Activated CD4-positive, alpha-beta T cell treated with anti-CD3 and anti-CD28 coated beads, Interleukin-2, amount 10 ng/mL, durations not matched to agents 7 days and 5 days (primary cell): Measurements from ENCODE around the gene RIMOC1. TPM values are rescaled to one million over a fixed set of nuclear protein-coding genes. Genes with fewer than 3 reads are reported as not detected.

Experiments
- CTCF ChIA-PET: fragments of 350-600 bp; sonication (Branson Sonifier 250); formaldehyde crosslinking; loops from one replicate; lab custom pipeline; 2021; ENCODE audit warnings: antibody characterized with exemption; lab: Charles Lee
- POLR2A ChIA-PET: fragments of 350-600 bp; sonication (Branson Sonifier 250); formaldehyde crosslinking; loops from one replicate; lab custom pipeline; 2021; ENCODE audit warnings: antibody characterized with exemption; lab: Charles Lee
- DNase-seq: peaks from one replicate; pipeline ENCODE4 v3.0.0-alpha.2; 2020
- H3K27ac Mint-ChIP-seq: one replicate; pipeline ENCODE4 v1.8.0; 2021; ENCODE audit warnings: mild to moderate bottlenecking, moderate library complexity, mixed read lengths
- H3K27me3 Mint-ChIP-seq: one replicate; pipeline ENCODE4 v1.8.0; 2021; ENCODE audit warnings: mixed read lengths
- H3K36me3 Mint-ChIP-seq: one replicate; pipeline ENCODE4 v1.8.0; 2021; ENCODE audit warnings: low read depth, mixed read lengths
- H3K4me1 Mint-ChIP-seq: one replicate; pipeline ENCODE4 v1.8.0; 2021; ENCODE audit warnings: mixed read lengths
- H3K4me3 Mint-ChIP-seq: one replicate; pipeline ENCODE4 v1.8.0; 2021; ENCODE audit warnings: mild to moderate bottlenecking, moderate library complexity, mixed read lengths
- H3K9me3 Mint-ChIP-seq: one replicate; pipeline ENCODE4 v1.8.0; 2021; ENCODE audit warnings: mixed read lengths
- total RNA-seq, 2 experiments: library from RNA; stranded (reverse); gene quantifications; one replicate each; pipeline ENCODE4 v1.2.3, GENCODE V29; 2021

Gene RIMOC1
- total RNA-seq, 2 experiments from 2014 or later = 24.3 to 25.3 TPM

DNA sequence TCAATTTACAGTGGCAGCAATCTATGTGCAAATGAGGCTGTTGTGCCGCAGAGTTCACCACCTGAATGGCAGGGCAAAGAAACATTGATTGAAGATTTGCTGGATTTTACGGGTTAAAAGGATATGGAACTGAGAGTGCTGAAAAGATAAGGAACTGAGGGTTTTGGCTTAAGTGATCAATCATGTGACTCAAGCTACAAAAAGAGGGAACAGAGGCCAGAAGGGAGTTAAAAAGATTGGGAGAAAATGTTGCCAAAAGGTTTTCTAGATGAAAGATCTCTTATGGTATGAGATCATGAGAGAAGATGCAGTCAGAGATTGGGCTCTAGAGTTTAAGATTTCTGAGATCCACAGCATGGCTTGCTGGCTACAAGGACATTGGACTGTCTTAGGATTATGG lies 7.9 kb upstream of the RIMOC1 start:
- DNase-seq = no peak
- no peak overlapping the region for H3K27ac Mint-ChIP-seq
- H3K36me3 Mint-ChIP-seq = peaks cover 7% of the 10 kb centered on the region
- H3K9me3 Mint-ChIP-seq = peaks cover 2% of the 10 kb centered on the region
- POLR2A ChIA-PET = no interaction called here
- no peak overlapping the region for H3K4me3 Mint-ChIP-seq
- CTCF ChIA-PET = interaction anchor here (0.8 kb wide), 1 partner anchor 11 kb away, joined by 3 read pairs; no protein-coding TSS in a partner anchor
- H3K4me1 Mint-ChIP-seq = peaks cover 18% of the 10 kb centered on the region
- H3K27me3 Mint-ChIP-seq = peaks cover 33% of the 10 kb centered on the region

DNA sequence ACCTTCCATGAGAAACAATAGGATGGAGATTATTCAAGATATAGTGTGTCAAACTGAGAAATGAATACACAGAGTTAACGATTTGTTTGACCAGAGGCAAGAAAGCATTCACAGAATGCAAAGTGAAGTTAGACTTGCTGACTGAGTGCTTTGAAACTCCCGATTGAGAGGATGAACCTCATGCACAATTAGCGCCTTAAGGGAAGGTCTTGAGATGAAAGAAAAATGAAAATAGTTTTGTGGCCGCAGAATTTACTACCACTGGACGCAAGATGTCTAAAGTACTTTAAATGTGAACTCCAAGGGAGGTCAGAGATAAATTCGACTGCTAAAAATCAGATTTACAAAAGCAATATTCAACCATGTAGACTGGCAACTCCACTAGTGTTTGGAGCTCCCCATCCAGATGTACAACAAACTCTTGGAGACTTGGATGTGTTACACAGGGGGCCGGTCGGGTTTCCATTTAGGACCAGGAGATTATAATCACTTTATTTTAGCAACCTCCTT lies 707 bp upstream of the RIMOC1 start:
- Mint-ChIP-seq H3K4me1 (peaks cover 43% of the 10 kb centered on the region), H3K9me3 (no peaks in the 10 kb centered on the region), H3K27ac (peak overlapping the region; percentile 97), H3K27me3 (peaks cover 8% of the 10 kb centered on the region), H3K4me3 (peak overlapping the region; percentile 97), H3K36me3 (peaks cover 26% of the 10 kb centered on the region)
- ChIA-PET POLR2A (interaction anchor here (0.8 to 1.4 kb wide), 4 partner anchors 18 to 1117 kb away, joined by 3 to 9 read pairs (median 4); partner anchors contain the start of gene FBXO4), CTCF (interaction anchor here (0.8 to 1.4 kb wide), 6 partner anchors 9 to 1089 kb away, joined by 3 to 8 read pairs (median 6); no protein-coding TSS in a partner anchor)
- DNase-seq = no peak

DNA sequence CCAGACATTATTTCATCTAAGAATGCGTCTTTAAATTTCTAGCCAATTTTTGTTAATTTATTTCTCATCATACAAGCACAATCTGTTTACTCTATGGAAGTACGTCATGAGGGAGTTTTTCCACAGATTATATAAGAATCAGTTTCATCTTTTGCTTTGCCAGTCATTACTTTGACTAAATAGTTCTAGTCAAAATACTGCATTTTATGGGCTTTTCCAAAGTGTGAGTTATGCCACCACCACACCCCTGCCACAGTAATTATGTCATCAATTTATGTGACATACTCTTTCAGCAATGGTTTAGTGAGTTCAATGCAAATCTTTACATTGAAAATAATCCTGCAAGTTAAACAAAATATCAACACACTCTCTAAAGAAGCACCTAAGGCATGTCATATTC lies 2.0 kb downstream of the RIMOC1 start:
- no peak for DNase-seq
- no peak overlapping the region for H3K4me3 Mint-ChIP-seq
- peaks cover 42% of the 10 kb centered on the region for H3K36me3 Mint-ChIP-seq
- ChIA-PET CTCF (no interaction called here), POLR2A (no interaction called here)
- H3K27ac Mint-ChIP-seq = no peak overlapping the region
- no peaks in the 10 kb centered on the region for H3K9me3 Mint-ChIP-seq
- H3K27me3 Mint-ChIP-seq = peaks cover 3% of the 10 kb centered on the region
- peaks cover 49% of the 10 kb centered on the region for H3K4me1 Mint-ChIP-seq

DNA sequence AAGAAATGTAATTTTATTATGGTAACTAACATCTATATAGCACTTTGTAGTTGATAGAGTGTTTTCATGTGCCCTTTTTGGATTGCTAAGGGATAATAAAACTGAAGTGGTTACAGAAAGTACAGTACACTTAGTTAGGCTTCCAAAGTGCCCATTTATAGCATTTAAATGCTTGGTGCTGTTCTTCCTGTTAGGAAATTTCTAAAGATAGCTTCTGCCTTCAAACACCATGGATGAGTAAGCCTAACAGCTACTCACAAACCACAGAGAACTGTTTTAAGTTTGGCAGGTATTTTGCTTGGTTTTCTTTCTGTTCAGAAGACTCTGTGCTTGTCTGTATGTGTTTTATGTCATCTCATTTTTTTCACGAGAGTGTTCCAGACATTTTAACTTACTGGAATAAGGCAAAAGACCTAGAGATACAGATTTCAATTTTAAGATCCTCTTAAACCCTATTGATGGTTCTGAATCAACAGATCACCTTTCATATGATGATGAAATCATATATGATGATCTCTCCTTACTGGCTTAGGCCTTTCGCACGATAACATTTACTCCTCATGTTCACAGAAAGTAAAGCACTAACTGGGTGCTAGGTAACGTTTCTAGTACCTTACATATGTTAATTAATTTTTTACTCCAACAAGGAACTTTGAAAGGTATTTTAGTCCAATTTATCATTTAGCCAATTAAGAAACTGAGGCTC lies 4.4 kb downstream of the RIMOC1 start:
- H3K27ac Mint-ChIP-seq = no peak overlapping the region
- no peaks in the 10 kb centered on the region for H3K9me3 Mint-ChIP-seq
- H3K4me1 Mint-ChIP-seq = peaks cover 42% of the 10 kb centered on the region
- H3K36me3 Mint-ChIP-seq = peaks cover 56% of the 10 kb centered on the region
- POLR2A ChIA-PET = no interaction called here
- CTCF ChIA-PET = interaction anchor here (0.6 kb wide), 1 partner anchor 15 kb away, joined by 3 read pairs; no protein-coding TSS in a partner anchor
- H3K27me3 Mint-ChIP-seq = no peaks in the 10 kb centered on the region
- no peak for DNase-seq
- no peak overlapping the region for H3K4me3 Mint-ChIP-seq

DNA sequence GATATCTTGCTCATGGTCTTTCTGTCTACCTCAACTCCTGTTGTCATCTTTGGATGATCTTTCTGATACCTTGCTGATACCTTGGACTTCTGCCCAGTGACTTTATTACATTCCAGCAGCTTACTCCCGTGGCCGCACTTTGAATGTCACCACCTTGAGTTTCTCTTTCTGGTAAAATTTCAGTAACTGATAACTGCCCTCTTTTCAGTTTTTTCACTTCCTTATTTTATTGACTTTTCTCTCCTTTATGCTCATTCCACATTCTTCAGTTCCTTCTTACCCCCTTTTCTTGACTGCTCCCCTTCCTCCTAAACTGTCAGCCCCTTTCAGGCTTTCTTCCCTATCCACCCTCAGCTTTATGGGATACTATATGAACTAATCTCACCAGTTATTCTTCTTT lies 14.0 kb downstream of the RIMOC1 start:
- POLR2A ChIA-PET = no interaction called here
- Mint-ChIP-seq H3K4me3 (no peak overlapping the region), H3K27me3 (no peaks in the 10 kb centered on the region), H3K36me3 (peaks cover 64% of the 10 kb centered on the region), H3K27ac (no peak overlapping the region), H3K9me3 (no peaks in the 10 kb centered on the region), H3K4me1 (peaks cover 1% of the 10 kb centered on the region)
- CTCF ChIA-PET = no interaction called here
- no peak for DNase-seq

- no peaks in the 10 kb centered on the region for H3K27me3 Mint-ChIP-seq
- H3K9me3 Mint-ChIP-seq = no peaks in the 10 kb centered on the region
- ChIA-PET POLR2A (interaction anchor here (0.6 kb wide), 1 partner anchor 186 kb away, joined by 3 read pairs; no protein-coding TSS in a partner anchor), CTCF (no interaction called here)
- peaks cover 39% of the 10 kb centered on the region for H3K36me3 Mint-ChIP-seq
- no peak overlapping the region for H3K27ac Mint-ChIP-seq
- no peak overlapping the region for H3K4me3 Mint-ChIP-seq
- DNase-seq = no peak
- H3K4me1 Mint-ChIP-seq = peaks cover 15% of the 10 kb centered on the region
These were observed 17.0 kb downstream of the RIMOC1 start for GRCh38 chr5:41921166-41921565.

DNA sequence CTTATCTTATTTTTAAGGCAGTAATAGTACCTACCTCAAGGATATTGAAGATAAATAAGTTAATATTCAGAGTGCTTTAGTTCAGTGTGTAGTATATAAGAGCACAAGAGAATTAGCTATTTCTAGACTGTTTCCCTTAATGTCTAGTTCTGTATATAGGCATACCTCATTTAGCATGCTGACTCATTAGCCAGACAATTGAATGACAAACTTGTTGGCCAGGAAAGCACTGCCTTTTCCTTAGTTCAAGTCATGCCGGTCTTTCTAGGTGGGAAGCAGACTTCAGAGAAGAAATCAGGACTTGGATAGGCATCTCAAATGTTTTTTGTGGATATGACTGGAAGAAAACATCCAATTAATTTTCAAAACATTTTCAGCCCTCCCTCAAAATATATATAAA lies 17.7 kb downstream of the RIMOC1 start:
- no peaks in the 10 kb centered on the region for H3K9me3 Mint-ChIP-seq
- H3K36me3 Mint-ChIP-seq = peaks cover 36% of the 10 kb centered on the region
- peaks cover 21% of the 10 kb centered on the region for H3K4me1 Mint-ChIP-seq
- ChIA-PET CTCF (no interaction called here), POLR2A (no interaction called here)
- H3K27me3 Mint-ChIP-seq = no peaks in the 10 kb centered on the region
- no peak for DNase-seq
- no peak overlapping the region for H3K27ac Mint-ChIP-seq
- H3K4me3 Mint-ChIP-seq = no peak overlapping the region

GRCh38 chr5:41924526-41924871 lies 20.4 kb downstream of the RIMOC1 start:
- peak overlapping the region; percentile 87 for H3K4me3 Mint-ChIP-seq
- H3K36me3 Mint-ChIP-seq = peaks cover 23% of the 10 kb centered on the region
- no peak for DNase-seq
- no peaks in the 10 kb centered on the region for H3K27me3 Mint-ChIP-seq
- H3K4me1 Mint-ChIP-seq = peaks cover 25% of the 10 kb centered on the region
- ChIA-PET CTCF (interaction anchor here (0.7 to 1.7 kb wide), 4 partner anchors 15 to 65 kb away, joined by 3 to 5 read pairs (median 4); partner anchors contain the start of gene RIMOC1), POLR2A (no interaction called here)
- no peaks in the 10 kb centered on the region for H3K9me3 Mint-ChIP-seq
- peak overlapping the region; percentile 95 for H3K27ac Mint-ChIP-seq

DNA sequence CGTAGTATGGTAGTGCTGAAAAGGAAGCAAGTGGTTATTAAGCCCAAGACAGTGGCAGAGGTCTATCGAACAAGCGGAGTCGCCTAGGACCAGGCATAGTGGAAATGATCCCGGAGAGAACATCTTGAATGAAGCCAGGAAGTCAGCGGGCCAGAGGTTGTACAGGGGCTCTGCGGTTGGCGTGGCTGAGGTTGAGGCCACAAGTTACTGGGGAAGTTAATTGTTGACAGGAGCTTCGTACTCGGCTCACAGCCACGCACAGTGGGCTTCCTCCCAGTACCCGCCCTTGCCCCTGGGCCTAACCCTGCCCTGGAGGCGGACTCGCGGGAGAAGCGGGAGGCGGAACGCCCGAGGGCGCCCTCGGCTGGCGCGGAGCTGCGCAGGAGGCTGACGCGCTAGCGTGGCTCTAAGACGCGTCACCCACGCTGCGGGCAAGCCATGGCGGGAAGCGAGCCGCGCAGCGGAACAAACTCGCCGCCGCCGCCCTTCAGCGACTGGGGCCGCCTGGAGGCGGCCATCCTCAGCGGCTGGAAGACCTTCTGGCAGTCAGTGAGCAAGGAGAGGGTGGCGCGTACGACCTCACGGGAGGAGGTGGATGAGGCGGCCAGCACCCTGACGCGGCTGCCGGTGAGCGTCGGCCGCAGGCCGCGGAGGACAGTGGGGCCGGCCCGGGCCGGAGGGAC lies 20.9 kb downstream of the RIMOC1 start, which contains the start of gene FBXO4:
Gene FBXO4 (plus strand): TSS at position 410 of the 683 bp plus-strand sequence. CDS start 29 bp downstream, at position 439.
- Mint-ChIP-seq H3K36me3 (peaks cover 21% of the 10 kb centered on the region), H3K4me1 (peaks cover 25% of the 10 kb centered on the region), H3K4me3 (peak within 1 kb of the TSS; percentile 87), H3K27me3 (no peaks in the 10 kb centered on the region), H3K27ac (peak within 1 kb of the TSS; percentile 95), H3K9me3 (no peaks in the 10 kb centered on the region)
- CTCF ChIA-PET = interaction anchor here (0.7 to 1.7 kb wide), 13 partner anchors 11 to 132 kb away, joined by 3 to 5 read pairs (median 3); partner anchors contain the start of gene RIMOC1
- peak; percentile 89 for DNase-seq
- POLR2A ChIA-PET = interaction anchor here (0.6 to 0.9 kb wide), 2 partner anchors 21 to 826 kb away, joined by 3 to 9 read pairs; partner anchors contain the start of gene RIMOC1

- Mint-ChIP-seq H3K4me1 (peaks cover 25% of the 10 kb centered on the region), H3K36me3 (peaks cover 20% of the 10 kb centered on the region), H3K27ac (peak overlapping the region; percentile 95), H3K9me3 (peaks cover 2% of the 10 kb centered on the region), H3K27me3 (no peaks in the 10 kb centered on the region), H3K4me3 (peak overlapping the region; percentile 87)
- DNase-seq = peak; percentile 27
- CTCF ChIA-PET = interaction anchor here (0.7 to 1.7 kb wide), 12 partner anchors 11 to 132 kb away, joined by 3 to 5 read pairs (median 3); partner anchors contain the start of gene RIMOC1
- POLR2A ChIA-PET = interaction anchor here (0.6 to 0.9 kb wide), 2 partner anchors 22 to 825 kb away, joined by 3 to 9 read pairs; partner anchors contain the start of gene RIMOC1
These were observed 21.4 kb downstream of the RIMOC1 start for GRCh38 chr5:41925555-41925951.

DNA sequence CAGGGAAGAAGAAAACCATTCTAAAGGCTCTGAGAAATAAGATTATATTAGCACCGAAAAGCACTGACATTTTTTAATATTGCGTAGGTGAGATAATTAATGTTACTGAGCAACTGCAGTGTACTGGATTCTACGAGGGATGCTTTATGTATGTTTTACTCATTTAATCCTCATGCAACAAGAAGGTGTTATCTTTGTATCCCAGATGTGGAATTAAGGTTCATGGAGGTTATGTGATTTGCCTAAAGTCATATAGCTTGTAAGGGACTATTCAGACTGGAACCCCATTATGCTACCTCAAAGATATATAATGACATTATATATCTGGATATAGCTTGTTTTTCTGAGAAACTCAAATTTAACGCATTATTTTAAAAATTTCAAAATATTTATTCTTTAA lies 23.5 kb downstream of the RIMOC1 start:
- Mint-ChIP-seq H3K4me1 (peaks cover 24% of the 10 kb centered on the region), H3K27ac (no peak overlapping the region), H3K36me3 (peaks cover 21% of the 10 kb centered on the region), H3K9me3 (peaks cover 6% of the 10 kb centered on the region), H3K4me3 (no peak overlapping the region), H3K27me3 (no peaks in the 10 kb centered on the region)
- no peak for DNase-seq
- CTCF ChIA-PET = interaction anchor here (0.6 to 1.4 kb wide), 2 partner anchors 71 to 469 kb away, joined by 3 read pairs; no protein-coding TSS in a partner anchor
- POLR2A ChIA-PET = no interaction called here

DNA sequence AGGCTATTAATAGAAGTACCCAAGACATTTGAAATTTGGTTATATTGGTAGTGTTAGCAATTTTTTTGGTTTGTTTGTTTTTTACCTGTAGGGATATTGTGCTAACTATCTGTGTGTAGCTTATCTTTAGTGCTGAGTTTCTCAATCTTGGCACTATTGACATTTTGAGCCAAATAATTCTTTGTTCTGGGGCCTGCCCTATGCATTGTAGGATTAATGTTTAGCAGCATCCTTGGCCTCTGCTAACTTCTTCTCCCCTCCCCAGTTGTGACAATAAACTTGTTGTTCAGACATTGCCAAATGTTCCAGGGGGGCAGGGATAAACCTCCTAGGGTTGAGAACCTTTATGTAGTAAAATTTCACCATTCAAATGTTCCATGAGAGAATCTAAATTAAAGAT lies 24.9 kb downstream of the RIMOC1 start:
- Mint-ChIP-seq H3K9me3 (peaks cover 6% of the 10 kb centered on the region), H3K4me3 (no peak overlapping the region), H3K27me3 (no peaks in the 10 kb centered on the region), H3K27ac (no peak overlapping the region), H3K36me3 (peaks cover 24% of the 10 kb centered on the region), H3K4me1 (peaks cover 21% of the 10 kb centered on the region)
- POLR2A ChIA-PET = no interaction called here
- CTCF ChIA-PET = interaction anchor here (0.8 to 1.4 kb wide), 3 partner anchors 10 to 129 kb away, joined by 3 to 4 read pairs (median 3); no protein-coding TSS in a partner anchor
- no peak for DNase-seq
